H1 (cell line): Measurements from ENCODE around the gene FHIT. TPM values are rescaled to one million over a fixed set of nuclear protein-coding genes. Genes with fewer than 3 reads are reported as not detected.

Experiments
- CTCF ChIA-PET: fragments of 300-600 bp; sonication (Branson Sonifier 250); formaldehyde crosslinking; loops from one replicate; lab custom pipeline; 2021; ENCODE audit not compliant: partially characterized antibody; lab: Charles Lee
- POLR2A ChIA-PET: fragments of 300-600 bp; sonication (Branson Sonifier 250); formaldehyde crosslinking; loops from one replicate; lab custom pipeline; 2021; ENCODE audit warnings: inconsistent platforms; ENCODE audit not compliant: partially characterized antibody; lab: Charles Lee
- DNase-seq, 2 experiments: peaks; one replicate each; pipeline versions ENCODE4 v3.0.0 to v3.0.0-alpha.2; 2010 to 2022; ENCODE audit warnings: low spot score in 2 of 2, low read depth in 1 of 2, mixed read lengths in 1 of 2
- FAIRE-seq: peaks from 2 replicates; lab custom pipeline; 2011; peaks lifted over from hg19 to GRCh38; lab: Jason Lieb, UNC
- H2AFZ ChIP-seq: 2 replicates; pipeline ENCODE4 v1.8.1; 2012; ENCODE audit warnings: low read length, inconsistent platforms
- H2AK5ac ChIP-seq: 2 replicates; pipeline ENCODE4 v1.6.1; 2013; ENCODE audit warnings: low read depth, low read length
- H2BK120ac ChIP-seq: replicated peaks from 2 replicates; pipeline ENCODE3; 2013; ENCODE audit warnings: low read depth, low read length, inconsistent platforms
- H2BK12ac ChIP-seq: 2 replicates; pipeline ENCODE4 v1.6.1; 2013; ENCODE audit warnings: low read depth, low read length
- H2BK15ac ChIP-seq: 2 replicates; pipeline ENCODE4 v1.6.1; 2013; ENCODE audit warnings: low read length
- H2BK20ac ChIP-seq: 2 replicates; pipeline ENCODE4 v1.6.1; 2013; ENCODE audit warnings: low read length
- H2BK5ac ChIP-seq: 2 replicates; pipeline ENCODE4 v1.6.1; 2013; ENCODE audit warnings: low read depth, low read length
- H3K14ac ChIP-seq: 2 replicates; pipeline ENCODE4 v1.6.1; 2013; ENCODE audit warnings: inconsistent platforms; ENCODE audit not compliant: insufficient read length
- H3K18ac ChIP-seq: 2 replicates; pipeline ENCODE4 v1.6.1; 2013; ENCODE audit warnings: low read length; ENCODE audit errors: extremely low read depth
- H3K23ac ChIP-seq: 2 replicates; pipeline ENCODE4 v1.6.1; 2013; ENCODE audit warnings: inconsistent platforms; ENCODE audit not compliant: insufficient read length
- H3K23me2 ChIP-seq: 2 replicates; pipeline ENCODE4 v1.6.1; 2013; ENCODE audit warnings: low read depth, low read length
- H3K27ac ChIP-seq: 2 replicates; pipeline ENCODE4 v1.6.1; 2011; ENCODE audit warnings: low read depth, low read length, inconsistent platforms
- H3K27me3 ChIP-seq, 4 experiments: replicated peaks in 1 of 4; 1 replicate in 1 of 4; 2 replicates in 3 of 4; pipeline versions ENCODE4 v1.6.1 to v1.8.1; 2011 to 2013; ENCODE audit warnings: low read length in 3 of 4, mild to moderate bottlenecking in 3 of 4, inconsistent platforms in 2 of 4, mixed read lengths in 2 of 4, moderate library complexity in 1 of 4; ENCODE audit not compliant: control insufficient read depth in 3 of 4, insufficient read depth in 3 of 4; ENCODE audit errors: extremely low read depth in 1 of 4
- H3K36me3 ChIP-seq, 4 experiments: 2 replicates each; pipeline versions ENCODE4 v1.6.1 to v1.8.1; 2011 to 2013; ENCODE audit warnings: mild to moderate bottlenecking in 4 of 4, low read length in 3 of 4, moderate library complexity in 2 of 4, control low read depth in 1 of 4, inconsistent platforms in 1 of 4; ENCODE audit not compliant: insufficient read depth in 4 of 4, control insufficient read depth in 2 of 4
- H3K4ac ChIP-seq: replicated peaks from 2 replicates; pipeline ENCODE3; 2013; ENCODE audit warnings: low read length, low read depth, mixed read lengths, inconsistent platforms; ENCODE audit not compliant: insufficient read length
- H3K4me1 ChIP-seq, 4 experiments: replicated peaks in 1 of 4; 1 replicate in 1 of 4; 2 replicates in 3 of 4; pipeline versions ENCODE4 v1.6.1 to v1.8.1; 2011 to 2013; ENCODE audit warnings: low read length in 3 of 4, inconsistent platforms in 2 of 4, mixed read lengths in 1 of 4; ENCODE audit not compliant: insufficient read depth in 4 of 4, control insufficient read depth in 3 of 4
- H3K4me2 ChIP-seq, 2 experiments: 2 replicates each; pipeline versions ENCODE4 v1.6.1 to v1.8.1; 2011 to 2013; ENCODE audit warnings: low read depth in 2 of 2, low read length in 2 of 2, control low read depth in 1 of 2, inconsistent platforms in 1 of 2, mild to moderate bottlenecking in 1 of 2; ENCODE audit not compliant: insufficient read depth in 1 of 2
- H3K4me3 ChIP-seq, 4 experiments: fragments of 200-600, 300-600 bp in 1 of 4; sonication (generic), shearing (Covaris generic), sonication (Bioruptor Twin) in 1 of 4; 2 replicates each; pipeline versions ENCODE4 v1.5.1 to v1.8.1; 2011 to 2016; ENCODE audit warnings: low read length in 4 of 4, low read depth in 3 of 4, control low read depth in 2 of 4, inconsistent platforms in 2 of 4, mild to moderate bottlenecking in 2 of 4, mixed read lengths in 1 of 4, moderate library complexity in 1 of 4; ENCODE audit not compliant: insufficient read depth in 2 of 4; ENCODE audit errors: extremely low read depth in 1 of 4
- H3K56ac ChIP-seq: replicated peaks from 2 replicates; pipeline ENCODE3; 2013; ENCODE audit warnings: low read depth, mild to moderate bottlenecking, mixed read lengths, low read length, inconsistent platforms; ENCODE audit not compliant: insufficient read length
- H3K79me1 ChIP-seq: 2 replicates; pipeline ENCODE4 v1.6.1; 2013; ENCODE audit warnings: low read depth, low read length, control low read depth
- H3K79me2 ChIP-seq, 2 experiments: 2 replicates each; pipeline versions ENCODE4 v1.6.1 to v1.8.1; 2012 to 2013; ENCODE audit warnings: low read length in 2 of 2, mild to moderate bottlenecking in 2 of 2, inconsistent platforms in 1 of 2; ENCODE audit not compliant: insufficient read depth in 2 of 2, control insufficient read depth in 1 of 2
- H3K9ac ChIP-seq, 4 experiments: replicated peaks in 1 of 4; 1 replicate in 1 of 4; 2 replicates in 3 of 4; pipeline versions ENCODE4 v1.6.1 to v1.8.1; 2011 to 2013; ENCODE audit warnings: low read depth in 3 of 4, low read length in 3 of 4, control low read depth in 2 of 4, mild to moderate bottlenecking in 2 of 4, moderate library complexity in 2 of 4, inconsistent platforms in 1 of 4; ENCODE audit errors: extremely low read depth in 1 of 4
- H3K9me3 ChIP-seq, 2 experiments: 2 replicates each; pipeline versions ENCODE4 v1.6.1 to v1.8.1; 2012 to 2013; ENCODE audit warnings: mild to moderate bottlenecking in 2 of 2, moderate library complexity in 2 of 2, control low read depth in 1 of 2, inconsistent platforms in 1 of 2, low read depth in 1 of 2, low read length in 1 of 2, mixed read lengths in 1 of 2; ENCODE audit not compliant: insufficient read depth in 2 of 2
- H4K20me1 ChIP-seq, 2 experiments: replicated peaks in 1 of 2; 2 replicates each; pipeline versions ENCODE3 to v1.8.1; 2011 to 2013; ENCODE audit warnings: inconsistent platforms in 2 of 2, low read length in 2 of 2, mild to moderate bottlenecking in 1 of 2; ENCODE audit not compliant: insufficient read depth in 2 of 2, control insufficient read depth in 1 of 2
- H4K5ac ChIP-seq: 2 replicates; pipeline ENCODE4 v1.6.1; 2013; ENCODE audit warnings: low read length, low read depth, mixed read lengths, inconsistent platforms; ENCODE audit not compliant: insufficient read length
- H4K8ac ChIP-seq: 2 replicates; pipeline ENCODE4 v1.8.0; 2013; ENCODE audit warnings: mild to moderate bottlenecking, moderate library complexity, low read length, inconsistent platforms; ENCODE audit not compliant: insufficient read depth; ENCODE audit errors: extremely low read depth
- H4K91ac ChIP-seq: replicated peaks from 2 replicates; pipeline ENCODE3; 2013; ENCODE audit warnings: low read length, mixed read lengths, inconsistent platforms; ENCODE audit not compliant: insufficient read length
- BCL11A ChIP-seq, 2 experiments: IDR thresholded peaks; one replicate each; pipeline ENCODE4 v1.6.1; 2011; ENCODE audit warnings: low read depth in 2 of 2, low read length in 2 of 2, mild to moderate bottlenecking in 2 of 2
- CHD1 ChIP-seq: IDR thresholded peaks from 2 replicates; pipeline ENCODE4 v1.6.1; 2012; ENCODE audit warnings: low read depth, low read length, improper control_type of control experiment
- EZH2 ChIP-seq: fragments of 200-600 bp; sonication (generic); IDR thresholded peaks from 2 replicates; pipeline ENCODE4 v1.7.1; 2012; ENCODE audit warnings: low read depth, mild to moderate bottlenecking, moderate library complexity, low read length, inconsistent platforms; ENCODE audit not compliant: severe bottlenecking
- GTF2F1 ChIP-seq: IDR thresholded peaks from 2 replicates; pipeline ENCODE4 v1.6.1; 2012; ENCODE audit warnings: low read depth, low read length, improper control_type of control experiment, borderline replicate concordance
- JUND ChIP-seq: IDR thresholded peaks from 2 replicates; pipeline ENCODE4 v1.6.1; 2011; ENCODE audit warnings: mild to moderate bottlenecking, improper control_type of control experiment, low read length
- KDM4A ChIP-seq: IDR thresholded peaks from one replicate; pipeline ENCODE4 v1.7.1; 2012; ENCODE audit warnings: low read depth, mild to moderate bottlenecking, moderate library complexity, low read length, inconsistent platforms; ENCODE audit not compliant: severe bottlenecking
- PHF8 ChIP-seq: fragments of 200-600 bp; sonication (generic); conservative IDR thresholded peaks from 2 replicates; pipeline ENCODE4 v1.7.1; 2012; ENCODE audit warnings: low read depth, mild to moderate bottlenecking, inconsistent platforms, low read length, moderate library complexity
- POLR2AphosphoS5 ChIP-seq: IDR thresholded peaks from 2 replicates; pipeline ENCODE4 v1.6.1; 2011; ENCODE audit warnings: low read depth, low read length
- RFX5 ChIP-seq: IDR thresholded peaks from 2 replicates; pipeline ENCODE4 v1.6.1; 2011; ENCODE audit warnings: low read depth, low read length, improper control_type of control experiment, borderline replicate concordance
- RNF2 ChIP-seq: fragments of 200-900, 300-1000 bp; sonication (generic); IDR thresholded peaks from 2 replicates; pipeline ENCODE4 v1.7.1; 2016; ENCODE audit warnings: borderline replicate concordance, low read depth, mild to moderate bottlenecking, antibody characterized with exemption, low read length; ENCODE audit not compliant: poor library complexity, severe bottlenecking; ENCODE audit errors: missing control alignments
- SAP30 ChIP-seq: fragments of 300-600 bp; sonication (generic); IDR thresholded peaks from 2 replicates; pipeline ENCODE4 v1.7.1; 2012; ENCODE audit warnings: low read length, moderate library complexity, mild to moderate bottlenecking, inconsistent platforms; ENCODE audit not compliant: insufficient read depth, insufficient replicate concordance
- TBP ChIP-seq: IDR thresholded peaks from 2 replicates; pipeline ENCODE4 v1.6.1; 2011; ENCODE audit warnings: low read depth, low read length, improper control_type of control experiment
- TCF12 ChIP-seq: IDR thresholded peaks from 2 replicates; pipeline ENCODE4 v1.6.1; 2011; ENCODE audit warnings: low read depth, mild to moderate bottlenecking, low read length
- polyA plus RNA-seq, 7 experiments: library from polyadenylated mRNA; depleted of rRNA in 3 of 7; stranded (reverse) in 5 of 7; unstranded in 2 of 7; fragments of >200 nt in 5 of 7; fragments of 200-250 nt in 2 of 7; gene quantifications; 1 replicate in 5 of 7; 2 replicates in 1 of 7; 4 replicates in 1 of 7; pipeline versions ENCODE4 v1.2.1 to v1.2.3, GENCODE V29; 2011 to 2013; ENCODE audit warnings: missing spikeins in 2 of 7, mixed read lengths in 2 of 7
- total RNA-seq: library from RNA; stranded (reverse); fragmentation: NEBNext Ultra II Directional; extraction: Animal tissue kit (Norgen Biotek cat#: 25700); gene quantifications from 2 replicates; pipeline ENCODE4 v1.2.1, GENCODE V29; 2021

Gene FHIT
- total and polyA plus RNA-seq, 2 of the 8 experiments (the other 6 are each of a cell fraction or from before 2014, with no cell fraction given), result 1.2 to 3.2 TPM

DNA sequence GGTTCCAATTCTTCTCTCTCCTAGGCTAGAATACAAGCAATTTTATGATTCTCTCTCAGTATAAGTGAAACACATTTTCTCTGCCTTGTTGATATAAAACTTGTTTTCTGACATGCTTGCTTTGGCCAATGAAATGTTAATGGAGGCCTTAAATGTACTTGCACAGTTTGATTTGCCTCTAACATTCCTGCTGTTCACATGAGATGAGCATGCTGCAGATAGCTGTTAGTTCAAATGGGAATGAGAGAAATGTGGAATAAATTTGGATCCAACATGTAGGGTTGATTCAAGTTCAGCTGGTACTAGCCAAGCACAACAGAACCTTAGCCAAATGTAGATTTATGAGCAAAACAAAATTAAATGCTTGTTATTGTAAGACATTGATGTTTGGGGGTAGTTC is 32.6 kb upstream of the FHIT start:
- H2BK5ac ChIP-seq, result no peak overlapping the region
- H2AK5ac ChIP-seq, result no peak overlapping the region
- DNase-seq (no peak), FAIRE-seq (no peak)
- no peak overlapping the region for H2BK120ac ChIP-seq
- no peaks in the 10 kb centered on the region for H3K23me2 ChIP-seq
- H2AFZ ChIP-seq, result no peak overlapping the region
- TF ChIP-seq CHD1 (no peak), GTF2F1 (no peak), PHF8 (no peak), POLR2AphosphoS5 (no peak), KDM4A (no peak), BCL11A (IDR thresholded peaks at IDR 0.05; ENCODE audit: low read depth in 2 of 2, low read length in 2 of 2) (no peak), JUND (no peak), EZH2 (no peak), TCF12 (no peak), RFX5 (no peak), RNF2 (no peak), SAP30 (no peak), TBP (no peak)
- ChIA-PET POLR2A (interaction anchor here (0.6 kb wide), 1 partner anchor 480 kb away, joined by 3 read pairs; no protein-coding TSS in a partner anchor), CTCF (no interaction called here)
- H3K36me3 ChIP-seq, result no peaks in the 10 kb centered on the region
- H4K8ac ChIP-seq, result no peak overlapping the region
- H3K56ac ChIP-seq, result no peak overlapping the region
- H3K4me3 ChIP-seq, result no peak overlapping the region
- H3K4me1 ChIP-seq, result no peaks in the 10 kb centered on the region
- H4K91ac ChIP-seq, result no peak overlapping the region
- H3K79me1 ChIP-seq, result no peaks in the 10 kb centered on the region
- H2BK15ac ChIP-seq, result no peak overlapping the region
- no peak overlapping the region for H3K9ac ChIP-seq
- H3K18ac ChIP-seq, result no peak overlapping the region
- no peak overlapping the region for H4K5ac ChIP-seq
- no peaks in the 10 kb centered on the region for H3K9me3 ChIP-seq
- no peak overlapping the region for H3K4me2 ChIP-seq
- no peak overlapping the region for H3K23ac ChIP-seq
- no peak overlapping the region for H3K27ac ChIP-seq
- H2BK12ac ChIP-seq, result no peak overlapping the region
- no peaks in the 10 kb centered on the region for H3K79me2 ChIP-seq
- no peaks in the 10 kb centered on the region for H4K20me1 ChIP-seq
- no peak overlapping the region for H3K14ac ChIP-seq
- H3K4ac ChIP-seq, result no peak overlapping the region
- no peaks in the 10 kb centered on the region for H3K27me3 ChIP-seq
- H2BK20ac ChIP-seq, result no peak overlapping the region
